ENCODE measurements around the gene APP.

Gene APP

GRCh38 chr21:25890001-25890400, 280.6 kb downstream of the APP start:
- no peak overlapping the region for H3K9ac ChIP-seq (ENCODE audit: low read length in 2 of 2)
- H3K27me3 ChIP-seq (ENCODE audit: control insufficient read depth in 1 of 2, insufficient read depth in 2 of 2, low read length in 2 of 2) = no peaks in the 10 kb centered on the region
- H3K36me3 ChIP-seq (ENCODE audit: control insufficient read depth in 2 of 2, insufficient read depth in 2 of 2, low read length in 2 of 2) = peaks cover 10 to 19% of the 10 kb centered on the region in 2 donors
- no peaks in the 10 kb centered on the region for H3K9me3 ChIP-seq (ENCODE audit: control insufficient read depth in 2 of 2, low read length in 2 of 2)
- no peak overlapping the region for H3K4me3 ChIP-seq (ENCODE audit: low read length in 2 of 2)
- H3K27ac ChIP-seq (ENCODE audit: low read length) = no peak overlapping the region
- peaks cover 6% of the 10 kb centered on the region for H3K4me1 ChIP-seq (ENCODE audit: control insufficient read depth, insufficient read depth, low read length)

GRCh38 chr21:25888711-25889110, 281.9 kb downstream of the APP start:
- H3K27me3 ChIP-seq (ENCODE audit: control insufficient read depth in 1 of 2, insufficient read depth in 2 of 2, low read length in 2 of 2) = no peaks in the 10 kb centered on the region
- H3K4me1 ChIP-seq (ENCODE audit: control insufficient read depth, insufficient read depth, low read length) = peaks cover 6% of the 10 kb centered on the region
- no peak overlapping the region for H3K27ac ChIP-seq (ENCODE audit: low read length)
- no peak overlapping the region for H3K4me3 ChIP-seq (ENCODE audit: low read length in 2 of 2)
- peaks cover 14 to 19% of the 10 kb centered on the region in 2 donors for H3K36me3 ChIP-seq (ENCODE audit: control insufficient read depth in 2 of 2, insufficient read depth in 2 of 2, low read length in 2 of 2)
- no peaks in the 10 kb centered on the region for H3K9me3 ChIP-seq (ENCODE audit: control insufficient read depth in 2 of 2, low read length in 2 of 2)
- H3K9ac ChIP-seq (ENCODE audit: low read length in 2 of 2) = no peak overlapping the region

- H3K36me3 ChIP-seq (ENCODE audit: control insufficient read depth in 2 of 2, insufficient read depth in 2 of 2, low read length in 2 of 2) = peaks cover 14 to 19% of the 10 kb centered on the region in 2 donors
- H3K27me3 ChIP-seq (ENCODE audit: control insufficient read depth in 1 of 2, insufficient read depth in 2 of 2, low read length in 2 of 2) = no peaks in the 10 kb centered on the region
- no peak overlapping the region for H3K27ac ChIP-seq (ENCODE audit: low read length)
- H3K4me1 ChIP-seq (ENCODE audit: control insufficient read depth, insufficient read depth, low read length) = peaks cover 6% of the 10 kb centered on the region
- no peaks in the 10 kb centered on the region for H3K9me3 ChIP-seq (ENCODE audit: control insufficient read depth in 2 of 2, low read length in 2 of 2)
- H3K4me3 ChIP-seq (ENCODE audit: low read length in 2 of 2) = no peak overlapping the region
- H3K9ac ChIP-seq (ENCODE audit: low read length in 2 of 2) = no peak overlapping the region
These were observed 282.8 kb downstream of the APP start for GRCh38 chr21:25887646-25888306.

GRCh38 chr21:25887166-25887565, 283.4 kb downstream of the APP start:
- peaks cover 6% of the 10 kb centered on the region for H3K4me1 ChIP-seq (ENCODE audit: control insufficient read depth, insufficient read depth, low read length)
- H3K9me3 ChIP-seq (ENCODE audit: control insufficient read depth in 2 of 2, low read length in 2 of 2) = no peaks in the 10 kb centered on the region
- no peaks in the 10 kb centered on the region for H3K27me3 ChIP-seq (ENCODE audit: control insufficient read depth in 1 of 2, insufficient read depth in 2 of 2, low read length in 2 of 2)
- H3K27ac ChIP-seq (ENCODE audit: low read length) = no peak overlapping the region
- H3K4me3 ChIP-seq (ENCODE audit: low read length in 2 of 2) = no peak overlapping the region
- no peak overlapping the region for H3K9ac ChIP-seq (ENCODE audit: low read length in 2 of 2)
- peaks cover 14 to 19% of the 10 kb centered on the region in 2 donors for H3K36me3 ChIP-seq (ENCODE audit: control insufficient read depth in 2 of 2, insufficient read depth in 2 of 2, low read length in 2 of 2)

GRCh38 chr21:25885880-25886279, 284.7 kb downstream of the APP start:
- Histone ChIP-seq H3K9ac (ENCODE audit: low read length in 2 of 2) (no peak overlapping the region), H3K9me3 (ENCODE audit: control insufficient read depth in 2 of 2, low read length in 2 of 2) (no peaks in the 10 kb centered on the region), H3K36me3 (ENCODE audit: control insufficient read depth in 2 of 2, insufficient read depth in 2 of 2, low read length in 2 of 2) (peaks cover 10 to 22% of the 10 kb centered on the region in 2 donors), H3K4me3 (ENCODE audit: low read length in 2 of 2) (no peak overlapping the region), H3K27ac (ENCODE audit: low read length) (no peak overlapping the region), H3K27me3 (ENCODE audit: control insufficient read depth in 1 of 2, insufficient read depth in 2 of 2, low read length in 2 of 2) (no peaks in the 10 kb centered on the region), H3K4me1 (ENCODE audit: control insufficient read depth, insufficient read depth, low read length) (peaks cover 6% of the 10 kb centered on the region)

- H3K27ac ChIP-seq (ENCODE audit: low read length) = no peak overlapping the region
- H3K36me3 ChIP-seq (ENCODE audit: control insufficient read depth in 2 of 2, insufficient read depth in 2 of 2, low read length in 2 of 2) = peaks cover 10 to 23% of the 10 kb centered on the region in 2 donors
- H3K4me3 ChIP-seq (ENCODE audit: low read length in 2 of 2) = no peak overlapping the region
- no peaks in the 10 kb centered on the region for H3K9me3 ChIP-seq (ENCODE audit: control insufficient read depth in 2 of 2, low read length in 2 of 2)
- H3K9ac ChIP-seq (ENCODE audit: low read length in 2 of 2) = no peak overlapping the region
- peaks cover 6% of the 10 kb centered on the region for H3K4me1 ChIP-seq (ENCODE audit: control insufficient read depth, insufficient read depth, low read length)
- no peaks in the 10 kb centered on the region for H3K27me3 ChIP-seq (ENCODE audit: control insufficient read depth in 1 of 2, insufficient read depth in 2 of 2, low read length in 2 of 2)
These were observed 285.2 kb downstream of the APP start for GRCh38 chr21:25885405-25885804.

- no peak overlapping the region for H3K27ac ChIP-seq (ENCODE audit: low read length)
- H3K27me3 ChIP-seq (ENCODE audit: control insufficient read depth in 1 of 2, insufficient read depth in 2 of 2, low read length in 2 of 2) = no peaks in the 10 kb centered on the region
- peaks cover 13 to 27% of the 10 kb centered on the region in 2 donors for H3K36me3 ChIP-seq (ENCODE audit: control insufficient read depth in 2 of 2, insufficient read depth in 2 of 2, low read length in 2 of 2)
These were observed 286.3 kb downstream of the APP start for GRCh38 chr21:25884311-25884710.

GRCh38 chr21:25881524-25882376, 288.8 kb downstream of the APP start:
- Histone ChIP-seq H3K9me3 (ENCODE audit: control insufficient read depth in 2 of 2, low read length in 2 of 2) (no peaks in the 10 kb centered on the region), H3K27me3 (ENCODE audit: control insufficient read depth in 1 of 2, insufficient read depth in 2 of 2, low read length in 2 of 2) (no peaks in the 10 kb centered on the region), H3K9ac (ENCODE audit: low read length in 2 of 2) (no peak overlapping the region), H3K36me3 (ENCODE audit: control insufficient read depth in 2 of 2, insufficient read depth in 2 of 2, low read length in 2 of 2) (peaks cover 12% of the 10 kb centered on the region in 2 donors), H3K4me1 (ENCODE audit: control insufficient read depth, insufficient read depth, low read length) (peaks cover 6% of the 10 kb centered on the region), H3K27ac (ENCODE audit: low read length) (no peak overlapping the region), H3K4me3 (ENCODE audit: low read length in 2 of 2) (no peak overlapping the region)

More at GRCh38 chr21:25884311-25884710, 286.3 kb downstream of the APP start:
- Histone ChIP-seq H3K9ac (ENCODE audit: low read length in 2 of 2) (no peak overlapping the region), H3K4me3 (ENCODE audit: low read length in 2 of 2) (no peak overlapping the region), H3K4me1 (ENCODE audit: control insufficient read depth, insufficient read depth, low read length) (peaks cover 6% of the 10 kb centered on the region), H3K9me3 (ENCODE audit: control insufficient read depth in 2 of 2, low read length in 2 of 2) (no peaks in the 10 kb centered on the region)

- Histone ChIP-seq H3K9me3 (ENCODE audit: control insufficient read depth in 2 of 2, low read length in 2 of 2) (no peaks in the 10 kb centered on the region), H3K9ac (ENCODE audit: low read length in 2 of 2) (no peak overlapping the region), H3K4me1 (ENCODE audit: control insufficient read depth, insufficient read depth, low read length) (no peaks in the 10 kb centered on the region), H3K27me3 (ENCODE audit: control insufficient read depth in 1 of 2, insufficient read depth in 2 of 2, low read length in 2 of 2) (no peaks in the 10 kb centered on the region), H3K36me3 (ENCODE audit: control insufficient read depth in 2 of 2, insufficient read depth in 2 of 2, low read length in 2 of 2) (peaks cover 5 to 12% of the 10 kb centered on the region in 2 donors), H3K4me3 (ENCODE audit: low read length in 2 of 2) (no peak overlapping the region), H3K27ac (ENCODE audit: low read length) (no peak overlapping the region)
These were observed 291.4 kb downstream of the APP start for GRCh38 chr21:25879203-25879602.

GRCh38 chr21:25878344-25878743, 292.2 kb downstream of the APP start:
- Histone ChIP-seq H3K4me3 (ENCODE audit: low read length in 2 of 2) (no peak overlapping the region), H3K27ac (ENCODE audit: low read length) (no peak overlapping the region), H3K9ac (ENCODE audit: low read length in 2 of 2) (no peak overlapping the region)

GRCh38 chr21:25872271-25872670, 298.3 kb downstream of the APP start:
- H3K9me3 ChIP-seq (ENCODE audit: control insufficient read depth in 2 of 2, low read length in 2 of 2) = no peaks in the 10 kb centered on the region
- no peak overlapping the region for H3K27ac ChIP-seq (ENCODE audit: low read length)
- H3K27me3 ChIP-seq (ENCODE audit: control insufficient read depth in 1 of 2, insufficient read depth in 2 of 2, low read length in 2 of 2) = peaks cover 0 to 2% of the 10 kb centered on the region in 2 donors
- H3K9ac ChIP-seq (ENCODE audit: low read length in 2 of 2) = no peak overlapping the region
- no peaks in the 10 kb centered on the region for H3K4me1 ChIP-seq (ENCODE audit: control insufficient read depth, insufficient read depth, low read length)
- no peaks in the 10 kb centered on the region for H3K36me3 ChIP-seq (ENCODE audit: control insufficient read depth in 2 of 2, insufficient read depth in 2 of 2, low read length in 2 of 2)
- H3K4me3 ChIP-seq (ENCODE audit: low read length in 2 of 2) = no peak overlapping the region

More at GRCh38 chr21:25878344-25878743, 292.2 kb downstream of the APP start:
- H3K27me3 ChIP-seq (ENCODE audit: control insufficient read depth in 1 of 2, insufficient read depth in 2 of 2, low read length in 2 of 2) = no peaks in the 10 kb centered on the region
- H3K36me3 ChIP-seq (ENCODE audit: control insufficient read depth in 2 of 2, insufficient read depth in 2 of 2, low read length in 2 of 2) = peaks cover 3 to 12% of the 10 kb centered on the region in 2 donors
- no peaks in the 10 kb centered on the region for H3K9me3 ChIP-seq (ENCODE audit: control insufficient read depth in 2 of 2, low read length in 2 of 2)
- no peaks in the 10 kb centered on the region for H3K4me1 ChIP-seq (ENCODE audit: control insufficient read depth, insufficient read depth, low read length)
